Measurements from ENCODE around the gene DEPP1. TPM values are rescaled to one million over a fixed set of nuclear protein-coding genes. Genes with fewer than 3 reads are reported as not detected.
A peak's percentile ranks its signal among the peaks of the same experiment; 100 is the strongest.

DEPP1 gene
- total RNA-seq, 6 experiments from 2014 or later, result 0.43 to 0.78 (median 0.52) TPM

GRCh38 chr10:44966129-44966815, 12.3 kb downstream of the DEPP1 start:
- Mint-ChIP-seq H3K27ac (no peak overlapping the region), H3K27me3 (ENCODE audit: insufficient read depth) (peaks cover 7% of the 10 kb centered on the region), H3K36me3 (ENCODE audit: low read depth) (no peaks in the 10 kb centered on the region), H3K9me3 (no peaks in the 10 kb centered on the region), H3K4me1 (ENCODE audit: low read depth) (peaks cover 24% of the 10 kb centered on the region), H3K4me3 (no peak overlapping the region)
- no peak for DNase-seq
- TF ChIP-seq, protein P1, sequence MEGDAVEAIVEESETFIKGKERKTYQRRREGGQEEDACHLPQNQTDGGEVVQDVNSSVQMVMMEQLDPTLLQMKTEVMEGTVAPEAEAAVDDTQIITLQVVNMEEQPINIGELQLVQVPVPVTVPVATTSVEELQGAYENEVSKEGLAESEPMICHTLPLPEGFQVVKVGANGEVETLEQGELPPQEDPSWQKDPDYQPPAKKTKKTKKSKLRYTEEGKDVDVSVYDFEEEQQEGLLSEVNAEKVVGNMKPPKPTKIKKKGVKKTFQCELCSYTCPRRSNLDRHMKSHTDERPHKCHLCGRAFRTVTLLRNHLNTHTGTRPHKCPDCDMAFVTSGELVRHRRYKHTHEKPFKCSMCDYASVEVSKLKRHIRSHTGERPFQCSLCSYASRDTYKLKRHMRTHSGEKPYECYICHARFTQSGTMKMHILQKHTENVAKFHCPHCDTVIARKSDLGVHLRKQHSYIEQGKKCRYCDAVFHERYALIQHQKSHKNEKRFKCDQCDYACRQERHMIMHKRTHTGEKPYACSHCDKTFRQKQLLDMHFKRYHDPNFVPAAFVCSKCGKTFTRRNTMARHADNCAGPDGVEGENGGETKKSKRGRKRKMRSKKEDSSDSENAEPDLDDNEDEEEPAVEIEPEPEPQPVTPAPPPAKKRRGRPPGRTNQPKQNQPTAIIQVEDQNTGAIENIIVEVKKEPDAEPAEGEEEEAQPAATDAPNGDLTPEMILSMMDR (IDR thresholded peaks at IDR 0.05), result no peak

GRCh38 chr10:44965651-44966097, 12.9 kb downstream of the DEPP1 start:
- no peaks in the 10 kb centered on the region for H3K9me3 Mint-ChIP-seq
- H3K27ac Mint-ChIP-seq, result no peak overlapping the region
- no peak for DNase-seq
- no peak overlapping the region for H3K4me3 Mint-ChIP-seq
- TF ChIP-seq, protein P1 (IDR thresholded peaks at IDR 0.05), result no peak
- peaks cover 7% of the 10 kb centered on the region for H3K27me3 Mint-ChIP-seq (ENCODE audit: insufficient read depth)
- H3K4me1 Mint-ChIP-seq (ENCODE audit: low read depth), result peaks cover 25% of the 10 kb centered on the region
- H3K36me3 Mint-ChIP-seq (ENCODE audit: low read depth), result no peaks in the 10 kb centered on the region

- no peak overlapping the region for H3K4me3 Mint-ChIP-seq
- no peaks in the 10 kb centered on the region for H3K36me3 Mint-ChIP-seq (ENCODE audit: low read depth)
- no peaks in the 10 kb centered on the region for H3K9me3 Mint-ChIP-seq
- DNase-seq, result no peak
- H3K27me3 Mint-ChIP-seq (ENCODE audit: insufficient read depth), result peaks cover 7% of the 10 kb centered on the region
- H3K27ac Mint-ChIP-seq, result no peak overlapping the region
- peaks cover 31% of the 10 kb centered on the region for H3K4me1 Mint-ChIP-seq (ENCODE audit: low read depth)
- TF ChIP-seq, protein P1 (IDR thresholded peaks at IDR 0.05), result no peak
Observed at GRCh38 chr10:44965104-44965503, 13.5 kb downstream of the DEPP1 start.

- DNase-seq, result no peak
- H3K4me1 Mint-ChIP-seq (ENCODE audit: low read depth), result peaks cover 33% of the 10 kb centered on the region
- H3K9me3 Mint-ChIP-seq, result no peaks in the 10 kb centered on the region
- no peaks in the 10 kb centered on the region for H3K36me3 Mint-ChIP-seq (ENCODE audit: low read depth)
- H3K27me3 Mint-ChIP-seq (ENCODE audit: insufficient read depth), result peaks cover 1% of the 10 kb centered on the region; the same call in 1 of the 2 replicates
- H3K27ac Mint-ChIP-seq, result no peak overlapping the region
- H3K4me3 Mint-ChIP-seq, result no peak overlapping the region
- TF ChIP-seq, protein P1 (IDR thresholded peaks at IDR 0.05), result no peak; the same call in 1 of the 2 replicates
Observed at GRCh38 chr10:44963772-44964633, 14.6 kb downstream of the DEPP1 start.

DNA sequence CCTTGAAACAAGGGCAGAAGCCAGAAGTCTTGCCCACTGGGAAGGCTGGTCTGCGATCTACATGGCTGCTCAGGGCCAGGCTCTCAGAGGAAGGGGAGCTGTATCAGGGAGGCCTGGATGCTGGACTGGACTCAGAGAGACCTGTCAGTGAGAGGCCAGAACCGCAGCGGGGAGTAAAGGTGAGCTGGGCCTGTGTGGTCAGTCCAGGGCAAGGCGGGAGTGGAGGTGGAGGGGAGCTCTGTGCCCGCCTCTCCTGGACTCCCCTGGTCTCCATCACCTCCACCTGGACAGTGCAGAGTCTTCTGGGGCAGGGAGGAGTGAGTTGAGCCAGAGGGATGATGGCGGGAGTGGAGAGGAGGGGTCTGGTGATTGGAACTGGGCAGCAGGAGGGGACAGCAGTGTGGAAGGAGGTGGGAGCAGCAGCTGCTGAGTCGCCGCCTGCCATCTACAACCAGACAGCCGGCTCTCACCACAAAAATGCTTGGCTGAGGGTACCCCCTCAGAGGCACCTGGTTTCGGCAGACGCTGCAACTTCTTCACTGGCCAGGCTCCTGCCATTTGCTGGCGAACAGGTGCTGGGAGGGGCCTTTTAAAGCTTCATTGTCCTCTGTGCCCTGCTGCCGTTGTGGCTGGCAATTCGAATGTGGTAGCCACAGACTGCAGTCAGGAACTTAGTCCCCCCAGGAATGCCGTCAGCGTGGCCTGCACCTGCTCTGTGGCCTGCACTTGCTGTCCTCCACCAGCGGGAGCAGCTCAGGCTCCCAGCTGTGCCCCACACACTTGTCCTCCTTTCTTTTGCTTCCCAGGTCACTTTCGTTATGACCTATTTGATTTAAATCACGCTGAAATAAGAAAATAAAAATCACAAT, 15.5 kb downstream of the DEPP1 start:
- H3K9me3 Mint-ChIP-seq, result no peaks in the 10 kb centered on the region
- TF ChIP-seq, protein P1 (IDR thresholded peaks at IDR 0.05), result peak; percentile 51
- H3K36me3 Mint-ChIP-seq (ENCODE audit: low read depth), result no peaks in the 10 kb centered on the region
- H3K4me1 Mint-ChIP-seq (ENCODE audit: low read depth), result peaks cover 42% of the 10 kb centered on the region
- no peak overlapping the region for H3K27ac Mint-ChIP-seq
- DNase-seq, result no peak
- no peak overlapping the region for H3K4me3 Mint-ChIP-seq
- peaks cover 1% of the 10 kb centered on the region; the same call in 1 of the 2 replicates for H3K27me3 Mint-ChIP-seq (ENCODE audit: insufficient read depth)

All from HFFc6 (cell line).